HG02973 (cell line): ENCODE data around the gene TGFBR1.
"Not testable (repeated sequence)": the region's sequence is repeated elsewhere in the genome, so short reads cannot be mapped to it uniquely, and the experiment has no call there.

Experiments
- ATAC-seq: cut with Tn5 transposase; IDR thresholded peaks from one replicate; pipeline ENCODE4 v1.9.1; 2021; ENCODE audit warnings: moderate library complexity; ENCODE audit not compliant: unreplicated experiment

Gene TGFBR1

DNA sequence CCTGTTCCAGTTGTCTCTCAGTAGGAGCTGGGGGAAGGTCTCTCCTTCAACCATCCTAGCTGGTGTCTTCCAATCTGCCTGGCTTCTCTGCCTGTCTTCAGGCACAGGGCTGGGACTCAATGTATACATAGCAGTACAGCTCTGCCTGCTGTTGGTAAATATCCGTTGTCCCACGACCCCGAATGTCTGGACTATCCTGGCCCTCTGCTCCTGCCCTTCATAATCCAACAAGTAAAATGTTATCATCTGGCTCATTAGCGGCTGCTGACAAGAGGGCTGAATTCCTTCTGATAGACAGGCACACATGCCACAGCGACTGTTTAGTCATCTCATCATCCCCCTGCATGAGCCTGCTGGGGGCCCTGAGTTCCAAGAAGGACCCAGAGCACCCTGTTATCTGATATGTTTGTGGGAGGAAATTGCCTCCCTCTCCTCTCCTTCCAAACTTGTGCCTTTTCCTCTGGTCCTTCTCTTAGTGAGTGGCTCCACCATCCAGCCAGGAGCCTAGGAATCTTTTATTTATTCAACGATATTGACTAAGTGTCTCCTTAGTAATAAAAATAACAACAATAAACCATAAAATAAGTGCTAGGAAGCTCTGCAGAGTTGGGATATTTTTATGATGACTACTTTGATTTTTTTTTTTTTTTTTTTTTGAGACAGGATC, 29.5 kb upstream of the TGFBR1 start:
- no peak for ATAC-seq

- ATAC-seq, result no peak
These were observed 28.9 kb upstream of the TGFBR1 start for GRCh38 chr9:99076030-99076429.

GRCh38 chr9:99076483-99077171, 28.3 kb upstream of the TGFBR1 start:
- ATAC-seq, result no peak

GRCh38 chr9:99078717-99079116, 26.2 kb upstream of the TGFBR1 start:
- ATAC-seq, result no peak

DNA sequence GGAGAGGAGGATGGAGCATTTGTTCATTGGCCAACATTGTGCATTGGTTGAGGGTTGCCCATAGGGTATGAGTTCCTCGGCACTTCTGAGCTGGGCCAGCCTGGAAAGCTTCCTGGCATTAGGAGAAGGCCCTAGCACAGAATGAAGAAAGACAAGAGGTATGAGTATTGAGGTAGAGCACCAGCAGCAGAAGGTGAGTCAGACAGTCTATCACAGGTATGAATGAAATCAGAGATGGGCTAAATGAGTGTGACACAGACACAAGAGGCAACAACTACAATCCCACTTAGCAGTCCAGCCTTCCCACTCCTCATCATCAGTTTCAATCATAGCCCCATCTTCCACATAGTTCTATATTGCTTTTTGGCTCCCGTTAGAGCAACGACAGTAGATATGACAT, 25.4 kb upstream of the TGFBR1 start:
- ATAC-seq, result no peak

DNA sequence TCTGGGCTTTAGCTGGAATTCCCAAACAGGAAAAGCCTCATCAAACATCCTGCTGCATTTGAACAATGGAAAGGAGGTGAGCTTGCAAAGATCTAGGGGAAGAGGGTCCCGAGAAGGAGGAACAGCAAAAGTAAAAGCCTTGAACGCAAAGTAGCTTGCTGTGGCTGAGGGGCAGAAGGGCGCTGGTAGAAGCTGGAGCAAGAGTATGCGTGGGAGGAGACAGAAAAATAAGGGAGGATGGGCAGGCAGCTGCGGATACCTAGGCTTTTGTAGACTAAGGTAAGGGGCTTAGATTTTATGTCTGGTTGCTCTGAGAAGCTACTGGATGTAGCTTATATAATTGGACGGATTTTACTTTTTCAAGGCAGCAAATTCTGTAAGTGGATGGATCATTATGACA, 21.9 kb upstream of the TGFBR1 start:
- no peak for ATAC-seq

DNA sequence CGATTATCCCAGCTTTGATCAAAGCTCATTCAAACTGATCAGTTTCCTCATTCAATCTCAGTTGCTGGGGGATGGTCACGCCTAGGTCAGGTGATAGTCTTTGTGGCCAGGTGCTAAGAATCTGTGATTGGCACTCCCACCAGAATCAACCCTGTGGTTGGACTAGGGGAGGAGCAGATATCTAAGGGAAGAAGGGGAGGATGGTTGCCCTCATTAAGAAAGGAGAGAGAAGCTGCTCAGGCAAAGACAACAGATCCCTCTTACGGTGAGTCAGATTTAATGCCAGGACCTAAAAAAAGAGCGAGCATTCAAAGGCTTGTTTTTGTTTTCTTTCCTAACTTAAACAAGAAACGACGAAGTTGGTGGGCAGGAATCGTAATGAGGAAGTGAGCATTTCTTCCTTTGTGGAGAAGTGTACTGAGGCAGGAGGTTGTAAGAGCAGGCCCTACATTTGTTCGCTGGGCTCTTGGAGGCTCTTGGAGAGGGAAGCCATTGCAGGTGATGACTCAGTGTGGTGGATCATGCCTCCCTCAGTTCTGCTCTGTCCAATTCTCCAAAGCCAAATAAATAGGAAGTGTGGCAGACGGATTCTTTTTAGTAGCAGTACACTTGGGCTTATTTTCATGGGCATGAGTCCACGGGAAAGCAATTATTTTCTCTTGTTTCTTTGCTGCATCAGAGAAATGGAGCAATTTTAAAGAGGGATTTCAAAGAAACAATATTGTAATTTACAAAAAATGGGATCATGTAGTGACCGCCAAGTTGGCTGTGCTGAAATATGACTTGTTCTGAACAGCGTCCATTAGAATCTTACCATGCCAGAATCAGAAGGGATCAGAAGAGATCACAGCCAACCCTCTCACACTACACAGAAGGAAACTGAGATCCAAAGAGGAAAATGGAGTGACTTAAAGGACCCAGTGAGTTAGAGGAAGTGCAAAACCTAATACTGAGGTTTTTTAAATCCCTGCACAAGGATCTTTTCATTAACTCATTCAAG, 18.7 kb upstream of the TGFBR1 start:
- ATAC-seq, result no peak

DNA sequence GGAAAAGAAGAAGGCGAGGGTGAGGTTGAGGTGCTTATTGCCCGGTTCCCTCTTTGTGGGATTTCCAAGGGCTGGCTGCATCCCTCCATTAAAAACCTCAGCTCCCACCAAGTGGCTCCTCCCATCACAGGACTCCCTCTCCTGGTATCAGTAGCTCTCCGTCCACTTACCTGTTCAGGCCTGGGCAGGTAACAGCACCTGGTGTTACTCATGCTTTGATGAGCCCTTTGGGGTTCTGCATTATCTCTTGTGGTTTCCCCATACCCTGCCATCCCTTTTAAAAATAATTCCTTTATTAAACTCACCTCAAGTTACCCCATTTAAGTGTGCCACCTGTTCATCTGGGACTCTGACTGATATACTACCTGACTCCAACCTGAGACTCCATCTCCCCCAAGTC, 17.5 kb upstream of the TGFBR1 start:
- no peak for ATAC-seq

DNA sequence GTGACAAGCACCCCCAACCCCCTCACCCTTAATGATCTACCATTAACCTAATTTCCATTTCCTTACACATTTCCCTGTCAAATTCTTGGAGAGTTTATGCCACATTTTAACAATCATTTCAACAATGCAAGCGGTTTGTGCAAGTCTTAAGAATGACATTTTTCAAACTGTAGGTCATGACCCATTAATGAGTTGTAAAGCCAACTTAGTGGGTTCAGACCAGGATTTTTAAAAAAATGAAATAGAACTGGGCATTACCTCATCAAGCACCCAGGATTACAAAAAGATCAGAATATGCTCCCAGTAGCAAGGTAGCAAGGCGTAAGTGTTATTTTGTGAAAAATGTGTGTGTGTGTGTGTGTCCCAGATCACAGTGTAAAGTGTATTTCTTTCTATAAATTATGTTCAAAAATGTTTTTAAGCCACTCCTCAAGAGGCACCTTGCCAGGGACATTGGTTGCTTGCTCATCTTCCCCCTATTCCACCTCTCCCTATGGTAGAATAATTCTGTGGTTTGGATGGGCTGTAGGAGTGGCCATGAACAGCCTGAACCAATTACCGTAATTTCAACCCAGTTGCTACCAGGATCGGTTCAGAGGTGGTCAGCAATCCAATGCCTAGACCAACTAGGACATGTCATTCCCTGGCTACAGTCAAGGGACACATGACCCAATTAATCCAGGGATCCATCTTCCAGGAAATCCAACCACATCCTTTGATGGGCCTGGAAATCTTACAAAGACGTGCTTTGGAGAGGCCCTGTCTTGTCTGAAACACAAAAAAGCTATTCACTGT, 14.4 kb upstream of the TGFBR1 start:
- ATAC-seq, result no peak

DNA sequence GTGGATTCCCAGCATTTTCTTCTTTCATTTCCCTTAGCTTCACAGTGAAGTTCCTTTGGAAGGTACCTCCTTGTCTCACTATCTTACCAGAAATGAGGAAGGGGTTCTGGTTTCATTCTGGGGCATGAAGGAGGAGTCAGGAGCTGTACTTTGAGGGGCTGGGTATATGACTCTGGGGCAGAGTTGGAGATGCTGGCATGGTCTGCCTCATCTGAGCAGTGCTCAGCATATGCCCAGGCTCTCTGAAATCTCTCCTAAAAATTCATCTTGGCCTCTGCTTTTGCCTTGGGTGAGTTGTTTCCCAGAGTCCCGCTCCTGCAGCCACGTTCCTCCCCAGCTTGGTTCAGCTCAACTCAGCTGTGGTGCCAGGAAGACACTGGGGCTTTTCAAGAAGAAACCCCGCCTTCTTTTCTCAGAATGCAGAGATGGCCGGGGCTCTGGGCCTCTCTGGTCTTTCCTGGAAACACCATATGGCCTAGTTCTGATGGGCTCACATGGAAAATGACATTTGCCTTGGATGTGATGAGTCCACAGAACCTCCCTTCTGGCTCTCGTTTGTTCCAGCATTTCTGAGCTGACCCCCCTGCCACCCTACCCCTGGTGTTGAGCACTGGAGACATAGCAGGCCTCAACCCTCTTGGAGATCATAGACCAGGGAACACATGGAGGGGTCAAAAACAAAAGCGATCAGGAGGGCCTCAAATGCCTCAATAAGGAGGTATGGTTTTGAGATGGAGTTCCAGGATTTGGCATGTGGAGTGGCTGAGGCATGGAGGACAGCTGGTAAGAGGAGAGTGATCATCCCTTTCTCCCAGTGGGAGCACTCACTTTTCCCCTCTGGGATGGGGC, 12.0 kb upstream of the TGFBR1 start:
- no peak for ATAC-seq

DNA sequence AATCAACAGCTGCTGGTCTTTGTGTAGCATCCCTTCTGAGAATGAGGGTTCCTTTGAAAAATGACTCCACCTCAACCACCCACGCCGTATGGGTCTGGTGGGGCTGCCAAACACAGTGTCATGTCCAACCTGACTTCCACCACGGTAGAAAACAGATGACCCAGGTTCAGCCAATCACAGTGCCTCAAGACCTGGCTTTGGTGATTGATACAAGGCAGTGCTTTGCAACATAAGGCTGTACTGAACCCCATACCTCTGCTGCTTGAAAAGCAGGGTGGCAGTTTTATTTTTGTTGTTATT, 11.5 kb upstream of the TGFBR1 start:
- ATAC-seq, result no peak

GRCh38 chr9:99095565-99095964, 9.3 kb upstream of the TGFBR1 start:
- ATAC-seq, result no peak

GRCh38 chr9:99096409-99096808, 8.5 kb upstream of the TGFBR1 start:
- ATAC-seq, result no peak

DNA sequence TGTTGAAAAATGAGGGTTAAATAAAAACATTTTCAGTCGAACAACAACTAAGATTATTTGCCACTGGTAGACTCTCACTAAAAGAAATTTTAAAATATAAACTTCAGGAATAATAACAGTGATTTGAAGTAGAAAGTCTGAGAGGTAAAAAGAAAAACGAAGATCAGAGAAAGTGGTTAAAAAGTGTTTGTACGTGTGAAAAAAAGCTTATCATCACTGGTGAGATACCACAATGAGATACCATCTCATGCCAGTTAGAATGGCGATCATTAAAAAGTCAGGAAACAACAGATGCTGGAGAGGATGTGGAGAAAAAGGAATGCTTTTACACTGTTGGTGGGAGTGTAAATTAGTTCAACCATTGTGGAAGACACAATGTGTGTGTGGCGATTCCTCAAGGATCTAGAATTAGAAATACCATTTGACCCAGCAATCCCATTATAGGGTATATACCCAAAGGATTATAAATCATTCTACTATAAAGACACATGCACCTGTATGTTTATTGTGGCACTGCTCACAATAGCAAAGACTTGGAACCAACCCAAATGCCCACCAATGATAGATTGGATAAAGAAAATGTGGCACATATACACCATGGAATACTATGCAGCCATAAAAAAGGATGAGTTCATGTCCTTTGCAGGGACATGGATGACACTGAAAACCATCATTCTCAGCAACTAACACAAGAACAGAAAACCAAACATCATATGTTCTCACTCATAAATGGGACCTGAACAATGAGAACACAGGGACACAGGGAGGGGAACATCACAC, 4.9 kb upstream of the TGFBR1 start:
- ATAC-seq, result not testable (repeated sequence)

GRCh38 chr9:99101271-99101670, 3.6 kb upstream of the TGFBR1 start:
- no peak for ATAC-seq

- ATAC-seq, result no peak
These were observed 3.1 kb upstream of the TGFBR1 start for GRCh38 chr9:99101812-99102211.

- ATAC-seq, result no peak
These were observed 1.6 kb upstream of the TGFBR1 start for GRCh38 chr9:99103054-99103895.

DNA sequence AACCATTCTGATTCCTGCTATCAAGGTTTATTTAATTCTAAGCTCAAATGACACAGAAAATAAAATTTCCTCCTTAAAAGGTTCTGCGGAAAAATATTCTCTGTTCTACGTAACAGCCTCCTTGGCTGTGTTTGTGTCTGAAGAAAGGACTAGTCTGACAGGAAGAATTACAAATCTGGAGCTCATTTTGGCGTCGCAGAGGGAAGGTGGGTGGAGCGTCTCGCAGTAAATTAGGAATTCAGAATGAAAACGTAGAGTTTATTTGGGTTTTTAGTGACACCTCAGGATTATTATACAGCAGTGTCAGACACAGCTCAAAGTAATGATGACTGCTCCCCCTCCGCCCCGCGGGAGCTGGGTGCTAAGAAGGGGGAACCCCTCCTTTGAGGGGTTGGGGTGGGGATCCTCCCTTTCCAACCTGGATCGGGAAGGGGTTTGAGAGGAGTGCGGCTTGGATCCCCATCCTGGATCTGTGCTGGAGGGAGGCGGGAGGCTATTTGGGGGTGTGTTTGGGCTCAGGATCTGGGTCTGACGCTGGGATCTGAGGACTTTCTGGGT, 933 bp upstream of the TGFBR1 start:
- no peak for ATAC-seq
